ENCODE results near the gene KRT86.

- TF ChIP-seq EZH2 (IDR thresholded peaks at IDR 0.05; ENCODE audit: insufficient read depth, poor library complexity, severe bottlenecking) (no peak), EZH2phosphoT487 (IDR thresholded peaks at IDR 0.05; ENCODE audit: insufficient read depth, low read depth) (no peak)
These were observed 16.0 kb upstream of the KRT86 start for GRCh38 chr12:52258335-52258901.
